Right cardiac atrium (tissue), 5 donors: ENCODE measurements around the gene C16orf95. TPM values are rescaled to one million over a fixed set of nuclear protein-coding genes. Genes with fewer than 3 reads are reported as not detected.
"Not testable (repeated sequence)": the region's sequence is repeated elsewhere in the genome, so short reads cannot be mapped to it uniquely, and the experiment has no call there.

Experiments used
- ATAC-seq, 2 donors: fragments of 200-7000 bp; cut with Tn5 transposase; one replicate each; pipeline versions ENCODE4 v1.8.0 to v1.9.1; 2020; ENCODE audit warnings: moderate library complexity in 2 of 2, mild to moderate bottlenecking in 1 of 2
- DNase-seq, 3 donors: peaks; one replicate each; pipeline ENCODE4 v3.0.0-alpha.2; 2020
- H3K27ac ChIP-seq: one replicate; pipeline ENCODE4 v1.5.1; 2013; ENCODE audit warnings: mild to moderate bottlenecking, low read length, control low read depth, moderate library complexity
- H3K27me3 ChIP-seq: one replicate; pipeline ENCODE4 v1.6.1; 2013; ENCODE audit not compliant: control insufficient read depth, insufficient read depth
- H3K4me1 ChIP-seq: one replicate; pipeline ENCODE4 v1.6.1; 2013; ENCODE audit warnings: low read length; ENCODE audit not compliant: control insufficient read depth, insufficient read depth
- H3K4me3 ChIP-seq: one replicate; pipeline ENCODE4 v1.5.1; 2013; ENCODE audit warnings: low read length, control low read depth
- H3K9me3 ChIP-seq: one replicate; pipeline ENCODE4 v1.6.1; 2013; ENCODE audit warnings: low read length; ENCODE audit not compliant: control insufficient read depth
- WGBS: extraction: QIAGEN DNeasy Blood & Tissue Kit; methylation state at CpG from one replicate; pipeline ENCODE4 v1.1.7; 2013; 5-methylcytosine and 5-hydroxymethylcytosine counted together
- intact Hi-C, 4 donors: fragments of 100-400 bp; cut with DNase I; formaldehyde crosslinking; loops; one replicate each; pipeline versions ENCODE4 v1.11.0 to v1.14.0; 2022 to 2023
- polyA plus RNA-seq: library from polyadenylated mRNA; stranded (reverse); fragments of 200-250 nt; gene quantifications from one replicate; pipeline ENCODE4 v1.2.3, GENCODE V29; 2013
- total RNA-seq, 4 donors: library from RNA; stranded (reverse); fragmentation: NEBNext Ultra II Directional; extraction: Animal tissue kit (Norgen Biotek cat#: 25700); gene quantifications; one replicate each; pipeline ENCODE4 v1.2.1, GENCODE V29; 2021
- donor health status: healthy with polysubstance abuse.
- donor health status: DM: no; HTN: yes; CAD: no.
- donor health status: DM: no; HTN: no; CAD: no.
- donor health status: DM: no; HTN: yes; CAD: no; lungs with severe emphysema.
- donor health status: DM: yes; HTN: yes; CAD: no.

Gene C16orf95
- total and polyA plus RNA-seq, 5 donors: 3.4 to 5.4 (median 4.7) TPM

DNA sequence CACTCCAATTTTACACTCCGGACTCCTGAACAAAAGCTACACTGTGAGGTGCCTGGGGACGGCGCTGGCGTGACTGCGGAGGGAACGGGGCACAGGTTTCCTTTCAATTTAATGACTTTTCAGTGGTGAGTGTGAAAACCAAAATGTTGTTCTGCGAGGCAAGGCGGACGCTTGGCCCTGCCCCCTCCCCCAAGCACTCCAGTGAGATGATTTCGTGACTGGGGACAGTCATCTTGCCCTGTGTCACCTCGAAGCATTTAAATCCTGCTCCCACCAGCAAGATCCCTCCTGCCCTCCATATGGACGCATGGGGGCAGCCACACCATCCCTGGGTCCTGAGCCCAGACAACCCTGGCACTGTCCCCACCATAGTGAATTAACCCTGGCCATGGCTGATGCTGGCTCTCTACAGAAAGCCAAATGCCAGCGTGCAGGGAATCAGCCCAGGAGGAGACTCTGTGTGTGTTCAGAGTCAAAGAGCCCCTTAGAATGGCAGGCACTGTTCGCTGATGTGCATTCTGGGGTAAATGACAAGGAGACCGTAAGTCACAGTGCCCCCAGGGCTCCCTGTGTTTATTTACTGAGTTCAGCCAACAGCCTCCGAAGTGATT is 41.0 kb downstream of the C16orf95 start:
- WGBS: 66% methylated on average over 16 of the region's 16 CpGs
- no peaks in the 10 kb centered on the region for H3K27me3 ChIP-seq
- no peaks in the 10 kb centered on the region for H3K4me1 ChIP-seq
- no peak for DNase-seq
- ATAC-seq: no peak
- no peak overlapping the region for H3K27ac ChIP-seq
- H3K4me3 ChIP-seq: no peak overlapping the region
- H3K9me3 ChIP-seq: no peaks in the 10 kb centered on the region
- intact Hi-C loops: loop anchor here (5.0 to 10.0 kb wide), 6 partner anchors 74 to 714 kb away; partner anchors contain the start of gene FOXC2 (in 1 of the 4)

GRCh38 chr16:87274794-87275193 is 42.4 kb downstream of the C16orf95 start:
- no peaks in the 10 kb centered on the region for H3K27me3 ChIP-seq
- DNase-seq: no peak
- H3K4me1 ChIP-seq: no peaks in the 10 kb centered on the region
- no peak overlapping the region for H3K27ac ChIP-seq
- intact Hi-C loops: loop anchor here (5.0 to 10.0 kb wide), 6 partner anchors 72 to 712 kb away; partner anchors contain the start of gene FOXC2 (in 1 of the 4)
- ATAC-seq: no peak
- no peak overlapping the region for H3K4me3 ChIP-seq
- H3K9me3 ChIP-seq: no peaks in the 10 kb centered on the region
- WGBS: 89% methylated on average over 4 of the region's 4 CpGs

GRCh38 chr16:87273471-87274030 is 43.6 kb downstream of the C16orf95 start:
- Histone ChIP-seq H3K9me3 (no peaks in the 10 kb centered on the region), H3K4me1 (no peaks in the 10 kb centered on the region), H3K27me3 (no peaks in the 10 kb centered on the region), H3K4me3 (no peak overlapping the region), H3K27ac (no peak overlapping the region)
- intact Hi-C loops: loop anchor here in 1 of 4 donors (10.0 kb wide), 1 partner anchor 209 kb away; no protein-coding TSS in a partner anchor
- WGBS: 95% methylated on average over 10 of the region's 10 CpGs
- ATAC-seq (no peak), DNase-seq (no peak)

DNA sequence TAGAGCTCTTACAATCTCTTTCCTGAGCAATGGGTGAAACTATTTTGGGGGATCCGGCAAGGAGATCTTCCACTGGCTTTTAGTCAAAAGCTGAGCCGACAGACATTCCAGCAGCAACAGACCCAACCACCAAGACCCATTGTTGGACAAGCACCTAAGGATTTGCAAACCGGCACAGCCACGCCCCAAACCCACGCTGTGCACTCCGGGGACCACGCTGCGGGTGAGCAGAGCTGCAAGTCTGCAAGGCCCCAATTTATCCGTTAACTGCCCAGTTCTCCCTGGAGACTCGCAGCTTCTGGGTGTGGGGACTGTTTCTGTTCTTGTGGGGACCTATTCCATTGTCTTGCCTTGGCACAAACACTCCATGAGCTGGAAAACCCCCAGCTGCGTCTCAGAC is 45.9 kb downstream of the C16orf95 start:
- ATAC-seq: no peak
- no peaks in the 10 kb centered on the region for H3K4me1 ChIP-seq
- 83% methylated on average over 11 of the region's 11 CpGs for WGBS
- no peak for DNase-seq
- no peaks in the 10 kb centered on the region for H3K27me3 ChIP-seq
- no peaks in the 10 kb centered on the region for H3K9me3 ChIP-seq
- intact Hi-C loops: loop anchor here in 1 of 4 donors (10.0 kb wide), 1 partner anchor 206 kb away; no protein-coding TSS in a partner anchor
- no peak overlapping the region for H3K4me3 ChIP-seq
- no peak overlapping the region for H3K27ac ChIP-seq

DNA sequence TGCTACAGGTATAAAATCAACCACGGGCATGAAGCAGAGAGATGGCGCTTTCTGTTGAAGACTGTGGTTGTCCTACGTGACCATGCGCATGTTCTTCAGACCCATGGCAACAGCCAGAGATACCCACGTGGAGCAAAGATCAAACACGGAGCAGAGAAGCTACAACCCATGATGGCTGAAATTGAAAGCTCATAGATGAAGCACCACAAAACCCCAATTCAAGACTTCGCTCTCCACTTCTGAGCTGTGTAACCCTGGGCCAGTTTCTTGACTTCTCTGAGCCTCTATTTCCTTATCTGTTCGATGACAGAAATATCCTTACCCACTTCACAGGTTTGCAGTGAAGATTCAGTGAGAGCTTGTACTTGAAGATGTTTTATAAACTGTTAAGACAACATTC is 49.6 kb downstream of the C16orf95 start:
- Histone ChIP-seq H3K4me3 (no peak overlapping the region), H3K9me3 (no peaks in the 10 kb centered on the region), H3K27ac (no peak overlapping the region), H3K4me1 (no peaks in the 10 kb centered on the region), H3K27me3 (no peaks in the 10 kb centered on the region)
- no peak for DNase-seq
- 77% methylated on average over 8 of the region's 8 CpGs for WGBS
- no peak for ATAC-seq
- intact Hi-C loops: no loop called here

DNA sequence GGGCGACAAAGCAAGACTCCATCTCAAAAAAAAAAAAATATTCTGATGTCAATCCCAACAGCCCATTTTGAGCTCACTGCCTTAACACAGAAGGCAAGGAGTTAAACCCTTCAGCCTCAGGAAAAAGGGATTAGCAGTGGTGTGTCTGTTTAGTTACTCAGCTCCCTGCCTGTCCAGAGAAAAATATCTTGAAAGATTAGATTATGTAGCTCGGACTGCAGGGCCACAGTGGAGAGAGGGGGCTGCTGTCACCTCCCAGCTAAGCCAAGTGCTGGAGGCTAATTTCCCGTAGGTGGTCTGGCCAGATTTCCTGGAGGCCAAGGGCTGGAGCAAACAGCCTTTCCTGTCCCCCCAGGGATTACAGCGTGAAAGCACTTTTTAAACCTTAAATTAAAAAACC is 50.3 kb downstream of the C16orf95 start:
- WGBS: 34% methylated on average over 4 of the region's 4 CpGs
- ATAC-seq: peak in 1 of 2 donors; percentile 68

GRCh38 chr16:87265261-87265660 is 51.9 kb downstream of the C16orf95 start:
- ATAC-seq (no peak), DNase-seq (no peak)
- intact Hi-C loops: no loop called here
- no peaks in the 10 kb centered on the region for H3K4me1 ChIP-seq
- no peak overlapping the region for H3K4me3 ChIP-seq
- H3K27ac ChIP-seq: no peak overlapping the region
- 91% methylated on average over 4 of the region's 4 CpGs for WGBS
- H3K27me3 ChIP-seq: no peaks in the 10 kb centered on the region
- no peaks in the 10 kb centered on the region for H3K9me3 ChIP-seq

More for the DNA sequence above, 50.3 kb downstream of the C16orf95 start:
- H3K4me1 ChIP-seq: no peaks in the 10 kb centered on the region
- no peak for DNase-seq
- no peak overlapping the region for H3K4me3 ChIP-seq
- no peaks in the 10 kb centered on the region for H3K27me3 ChIP-seq
- intact Hi-C loops: no loop called here
- H3K27ac ChIP-seq: no peak overlapping the region
- no peaks in the 10 kb centered on the region for H3K9me3 ChIP-seq

- intact Hi-C loops: no loop called here
- Histone ChIP-seq H3K27me3 (no peaks in the 10 kb centered on the region), H3K4me1 (no peaks in the 10 kb centered on the region), H3K27ac (no peak overlapping the region), H3K9me3 (no peaks in the 10 kb centered on the region), H3K4me3 (no peak overlapping the region)
- ATAC-seq (no peak), DNase-seq (no peak)
- 60% methylated on average over 2 of the region's 2 CpGs for WGBS
Observed at GRCh38 chr16:87264634-87265033, 52.6 kb downstream of the C16orf95 start.

DNA sequence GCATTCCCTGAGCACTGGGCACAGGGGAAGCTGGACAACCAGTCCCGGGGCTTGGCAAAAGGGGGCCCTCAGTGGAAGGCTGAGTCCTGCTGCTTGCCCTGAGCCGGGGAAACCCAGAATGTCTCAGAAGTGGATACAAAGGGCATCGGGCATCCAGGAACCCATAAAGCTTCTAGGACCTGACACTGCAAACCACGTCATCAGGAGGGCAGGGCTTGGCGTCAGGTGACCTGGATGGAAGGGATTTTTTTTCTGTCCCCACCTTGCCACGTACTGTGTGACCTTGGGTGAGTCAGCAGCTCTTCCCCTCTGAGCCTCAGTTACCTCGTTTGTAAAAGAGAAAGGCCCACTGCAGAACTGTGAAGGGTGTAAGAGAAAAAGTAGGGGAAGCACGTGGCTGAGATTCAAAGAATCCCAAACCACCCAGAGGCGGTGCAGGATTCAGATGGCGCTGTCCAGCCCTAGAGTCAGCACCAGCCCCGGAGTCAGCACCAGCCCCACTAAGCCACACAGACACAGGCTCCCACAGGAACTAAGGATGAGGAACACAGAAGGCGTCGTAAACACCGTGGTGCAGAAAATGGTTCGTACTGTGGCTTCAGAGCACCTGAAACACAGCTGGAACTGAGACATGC is 53.7 kb downstream of the C16orf95 start:
- intact Hi-C loops: no loop called here
- no peaks in the 10 kb centered on the region for H3K9me3 ChIP-seq
- H3K27me3 ChIP-seq: no peaks in the 10 kb centered on the region
- 88% methylated on average over 15 of the region's 15 CpGs for WGBS
- ATAC-seq (no peak), DNase-seq (no peak)
- H3K27ac ChIP-seq: no peak overlapping the region
- H3K4me3 ChIP-seq: no peak overlapping the region
- H3K4me1 ChIP-seq: no peaks in the 10 kb centered on the region

DNA sequence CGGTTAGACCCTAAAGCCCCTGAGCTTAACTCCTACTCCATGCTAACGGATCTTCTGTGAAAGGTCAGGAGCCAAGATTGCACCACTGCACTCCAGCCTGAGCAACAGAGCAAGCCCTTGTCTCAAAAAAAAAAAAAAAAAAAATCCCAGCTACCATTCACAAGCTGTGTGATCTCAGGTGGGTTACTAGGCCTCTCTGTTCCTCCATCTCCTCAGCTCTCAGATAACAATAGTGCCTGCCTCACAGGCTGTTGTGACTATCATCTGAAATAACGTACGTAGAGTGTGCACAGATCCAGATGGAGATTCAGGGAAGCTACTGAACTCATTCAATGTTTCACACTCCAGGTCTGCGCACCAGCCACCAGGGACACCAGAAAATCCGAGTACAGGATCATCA is 57.8 kb downstream of the C16orf95 start:
- intact Hi-C loops: no loop called here
- no peaks in the 10 kb centered on the region for H3K9me3 ChIP-seq
- H3K4me1 ChIP-seq: no peaks in the 10 kb centered on the region
- no peak for ATAC-seq
- no peak for DNase-seq
- WGBS: 83% methylated on average over 6 of the region's 6 CpGs
- no peaks in the 10 kb centered on the region for H3K27me3 ChIP-seq
- no peak overlapping the region for H3K27ac ChIP-seq
- H3K4me3 ChIP-seq: no peak overlapping the region

- H3K4me3 ChIP-seq, DNase-seq, ATAC-seq, H3K4me1 ChIP-seq, H3K9me3 ChIP-seq, intact Hi-C loops, H3K27ac ChIP-seq, H3K27me3 ChIP-seq: not testable (repeated sequence)
- WGBS: 85% methylated on average over 3 of the region's 3 CpGs
Observed at GRCh38 chr16:87258653-87259052, 58.5 kb downstream of the C16orf95 start.
